MV-4-11 (cell line): ENCODE data around the gene OPN1LW.
"Not testable (repeated sequence)": the region's sequence is repeated elsewhere in the genome, so short reads cannot be mapped to it uniquely, and the experiment has no call there.

ENCODE experiments used
- DNase-seq: peaks from one replicate; lab custom pipeline; 2025; lab: John Stamatoyannopoulos, UW

Gene OPN1LW

DNA sequence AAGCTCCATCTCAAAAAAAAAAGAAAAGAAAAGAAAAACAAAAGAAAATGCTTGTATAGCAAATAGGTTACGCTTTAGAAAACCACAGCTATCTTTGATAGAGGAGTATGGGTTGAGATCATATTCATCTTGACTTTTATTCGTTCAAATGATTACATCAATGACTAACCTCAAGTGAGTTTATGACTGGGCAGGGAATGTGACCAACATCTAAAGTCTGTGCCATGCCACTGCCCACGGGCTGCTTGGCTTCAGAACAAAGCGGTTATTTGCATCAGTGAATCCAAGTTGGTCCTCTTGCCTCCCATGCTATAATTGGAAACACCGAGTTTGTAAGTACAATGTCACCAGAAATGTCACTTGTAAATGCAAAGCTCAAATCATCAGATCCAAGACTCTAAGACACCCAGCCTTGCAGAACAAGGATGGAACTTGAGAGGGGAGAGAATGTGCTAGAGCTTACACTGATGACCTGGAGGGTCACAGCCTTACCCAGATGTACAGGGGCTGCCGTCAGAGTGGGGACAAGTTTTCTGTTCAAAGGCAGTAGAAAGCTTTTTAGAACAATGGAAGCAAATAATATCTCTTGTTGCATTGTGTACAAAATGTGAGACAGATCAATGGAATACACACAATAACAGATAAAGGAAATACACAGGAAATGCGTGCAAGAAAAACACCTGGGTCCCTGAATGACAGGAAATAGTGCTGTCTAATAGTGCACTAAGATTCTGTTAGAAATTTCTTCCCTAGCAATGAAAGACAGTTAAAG is 8.4 kb upstream of the OPN1LW start:
- no peak for DNase-seq

DNA sequence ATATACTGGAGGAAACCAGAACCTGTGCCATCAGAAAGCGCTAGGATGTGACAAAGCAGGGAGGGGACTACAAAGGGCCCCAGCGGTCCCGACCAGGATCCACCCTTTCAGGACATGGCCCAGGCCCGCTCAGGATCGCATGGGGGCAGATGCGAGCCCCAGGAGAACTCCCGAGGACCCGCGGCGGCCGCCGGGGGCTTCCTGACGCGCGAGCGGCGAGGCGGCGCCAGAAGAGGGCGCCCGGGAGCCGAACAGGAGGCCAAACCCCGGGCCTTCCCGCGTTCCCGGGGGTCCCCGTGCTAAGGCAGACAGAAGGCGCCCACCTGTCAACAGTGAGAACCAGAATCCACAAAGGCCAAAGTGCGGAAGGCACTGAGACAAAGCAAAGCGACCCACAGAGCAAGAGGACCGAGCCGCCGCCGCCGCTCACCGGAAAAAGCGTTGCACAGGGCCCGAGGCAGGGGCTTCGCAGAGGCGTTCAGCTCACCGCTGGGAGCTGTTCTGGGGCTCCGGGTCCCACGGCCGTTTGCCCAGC is 7.3 kb upstream of the OPN1LW start:
- DNase-seq: peak; percentile 19

DNA sequence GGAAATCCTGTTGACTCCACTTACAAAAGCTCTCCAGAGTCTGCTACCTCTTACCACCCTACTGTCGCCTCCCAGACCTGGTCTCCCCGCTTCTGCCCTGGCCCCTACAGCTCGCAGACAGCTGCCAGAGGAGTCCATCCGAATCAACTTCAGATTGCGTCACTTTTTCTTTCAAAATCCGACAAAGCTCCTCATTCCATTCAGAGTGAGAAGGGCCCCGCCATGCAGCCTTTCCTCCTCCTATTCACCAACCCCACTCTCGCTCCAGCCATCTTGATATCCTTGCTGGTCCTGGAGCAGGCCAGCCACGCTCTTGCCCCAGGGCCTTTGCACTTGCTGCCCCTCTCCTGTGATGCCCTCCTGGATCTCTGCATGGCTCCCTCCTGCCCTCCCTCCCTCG is 5.2 kb upstream of the OPN1LW start:
- peak; percentile 2 for DNase-seq

DNA sequence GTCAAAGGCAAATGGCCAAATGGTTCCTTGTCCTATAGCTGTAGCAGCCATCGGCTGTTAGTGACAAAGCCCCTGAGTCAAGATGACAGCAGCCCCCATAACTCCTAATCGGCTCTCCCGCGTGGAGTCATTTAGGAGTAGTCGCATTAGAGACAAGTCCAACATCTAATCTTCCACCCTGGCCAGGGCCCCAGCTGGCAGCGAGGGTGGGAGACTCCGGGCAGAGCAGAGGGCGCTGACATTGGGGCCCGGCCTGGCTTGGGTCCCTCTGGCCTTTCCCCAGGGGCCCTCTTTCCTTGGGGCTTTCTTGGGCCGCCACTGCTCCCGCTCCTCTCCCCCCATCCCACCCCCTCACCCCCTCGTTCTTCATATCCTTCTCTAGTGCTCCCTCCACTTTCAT is 3.8 kb upstream of the OPN1LW start:
- DNase-seq: no peak

GRCh38 chrX:154140742-154141141 is 3.3 kb upstream of the OPN1LW start:
- DNase-seq: no peak

DNA sequence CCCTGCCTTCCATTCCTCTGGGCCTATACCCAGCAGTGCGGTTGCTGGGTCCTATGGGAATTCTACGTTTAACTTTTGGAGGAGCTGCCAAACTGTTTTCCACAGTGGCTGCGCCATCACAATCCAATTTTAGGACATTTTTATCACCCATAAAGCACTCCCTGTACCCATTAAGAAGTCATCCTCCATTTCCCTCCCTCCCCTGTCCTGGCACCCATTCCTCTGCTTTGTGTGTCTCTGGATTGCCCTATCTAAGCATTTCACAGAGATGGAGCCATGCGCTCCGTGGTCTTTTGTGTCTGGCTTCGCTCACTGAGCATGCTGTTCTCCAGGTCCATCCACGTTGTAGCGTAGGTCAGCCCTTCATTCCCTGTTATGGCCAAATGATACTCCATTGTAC is 1.7 kb upstream of the OPN1LW start:
- no peak for DNase-seq

DNA sequence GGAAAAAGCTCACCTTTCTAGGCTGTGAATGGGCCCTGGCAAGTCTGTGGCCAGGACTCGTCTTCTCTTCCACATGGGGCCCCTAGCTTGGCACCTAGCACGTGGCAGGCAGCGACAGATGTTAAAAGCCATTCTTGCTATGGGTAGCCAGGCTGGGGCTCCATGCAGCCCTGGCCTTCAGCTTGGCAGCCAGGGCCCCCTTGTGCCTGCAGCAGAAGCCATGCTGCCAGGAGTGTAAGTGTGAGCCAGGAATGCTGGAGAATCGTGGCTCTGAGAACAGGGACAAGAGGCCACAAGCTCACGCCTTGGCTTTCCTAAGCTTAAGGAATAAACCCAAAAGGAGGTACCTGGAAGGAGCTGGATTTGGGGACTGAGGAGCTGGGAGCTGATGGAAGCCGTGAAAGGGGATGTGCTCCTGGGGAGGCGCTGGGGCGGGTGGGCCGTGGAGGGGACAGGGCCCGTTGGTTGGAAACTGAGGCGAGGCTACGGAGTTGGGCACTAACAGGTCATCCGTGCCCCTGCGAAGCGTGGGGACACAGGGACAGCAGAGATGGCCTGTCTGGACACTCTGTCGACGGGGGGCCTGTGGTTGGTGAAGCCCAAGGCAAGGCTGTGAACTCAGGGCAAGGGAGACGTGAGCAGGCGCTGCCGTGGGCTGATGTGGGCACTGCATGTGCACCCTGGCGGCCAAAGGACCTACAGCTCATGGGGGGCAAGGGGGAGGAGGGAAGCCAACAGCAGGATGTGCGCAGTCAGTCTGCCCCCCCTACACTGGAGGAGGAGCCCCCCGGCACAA is 895 bp upstream of the OPN1LW start:
- no peak for DNase-seq

GRCh38 chrX:154151030-154151429 is 7.0 kb downstream of the OPN1LW start:
- DNase-seq: not testable (repeated sequence)

- DNase-seq: not testable (repeated sequence)
Observed at GRCh38 chrX:154156221-154156620, 12.2 kb downstream of the OPN1LW start.

GRCh38 chrX:154157207-154157606 is 13.2 kb downstream of the OPN1LW start:
- DNase-seq: not testable (repeated sequence)

- not testable (repeated sequence) for DNase-seq
Observed at GRCh38 chrX:154159345-154159744, 15.3 kb downstream of the OPN1LW start.

DNA sequence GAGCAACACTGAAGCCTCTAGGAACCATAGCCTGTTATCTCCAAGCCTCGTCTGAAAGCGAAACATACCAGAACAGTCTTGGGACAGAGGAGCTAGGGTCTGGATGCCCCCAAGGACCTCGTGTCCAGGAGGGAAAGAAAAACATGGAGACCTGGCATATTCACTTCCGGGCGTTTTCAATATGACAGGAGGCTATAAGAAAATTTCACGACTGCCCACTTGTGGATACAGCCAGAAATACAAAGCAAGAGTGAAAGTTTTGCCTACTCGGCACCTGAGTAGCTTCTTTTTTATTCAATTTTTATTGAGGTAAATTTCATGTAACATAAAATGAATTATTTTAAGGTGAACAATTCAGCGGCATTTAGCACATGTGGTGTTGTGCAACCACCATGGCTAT is 20.9 kb downstream of the OPN1LW start:
- not testable (repeated sequence) for DNase-seq

GRCh38 chrX:154168384-154168783 is 24.3 kb downstream of the OPN1LW start:
- not testable (repeated sequence) for DNase-seq

DNA sequence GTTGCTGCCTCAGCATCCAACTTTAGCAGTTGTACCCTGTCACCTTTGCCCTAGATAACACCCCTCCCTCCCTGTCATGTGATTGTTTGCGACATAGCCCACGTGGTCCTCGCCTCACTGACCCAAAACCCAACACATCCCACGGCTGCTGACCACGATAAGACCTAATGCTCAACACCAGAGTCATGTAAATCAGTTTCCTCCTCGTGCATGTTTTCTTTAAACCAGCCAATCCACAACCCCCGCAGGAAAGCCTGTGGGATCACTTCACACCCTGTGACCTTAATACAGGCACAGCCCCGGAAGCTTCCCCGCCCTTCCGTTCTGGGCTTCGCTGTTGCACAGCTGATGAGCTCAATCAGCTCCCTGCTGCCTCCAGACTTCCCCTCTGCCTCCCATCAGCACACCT is 28.5 kb downstream of the OPN1LW start:
- not testable (repeated sequence) for DNase-seq

GRCh38 chrX:154174356-154174755 is 30.3 kb downstream of the OPN1LW start:
- DNase-seq: not testable (repeated sequence)

- not testable (repeated sequence) for DNase-seq
Observed at GRCh38 chrX:154182296-154182695, 38.3 kb downstream of the OPN1LW start, which contains the start of gene OPN1MW. Gene OPN1MW, plus strand, starts transcription at chrX:154182596. Its CDS starts 82 bp downstream, at chrX:154182678.

GRCh38 chrX:154183794-154184193 is 39.8 kb downstream of the OPN1LW start:
- not testable (repeated sequence) for DNase-seq

GRCh38 chrX:154192846-154193245 is 48.8 kb downstream of the OPN1LW start:
- not testable (repeated sequence) for DNase-seq

- DNase-seq: not testable (repeated sequence)
Observed at GRCh38 chrX:154194316-154194715, 50.3 kb downstream of the OPN1LW start.

DNA sequence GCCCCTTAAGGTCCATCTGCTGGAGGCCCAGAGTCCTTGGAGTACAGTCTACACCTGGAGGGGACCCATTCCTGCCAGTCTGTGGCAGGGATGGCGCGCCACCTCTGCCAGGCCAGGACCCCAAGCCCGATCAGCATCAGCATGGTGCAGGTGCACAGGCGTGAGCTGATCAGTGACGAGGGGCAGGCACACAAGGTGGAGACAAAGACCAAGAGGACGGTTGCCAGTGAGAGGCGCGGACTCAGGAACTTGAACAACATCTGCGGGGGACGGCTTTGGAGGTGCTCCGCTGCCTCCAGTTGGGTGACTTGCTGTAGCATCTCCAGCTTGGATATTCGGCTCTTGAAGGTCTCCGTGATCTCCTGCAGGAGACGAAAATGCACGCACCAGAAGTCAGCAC is 52.4 kb downstream of the OPN1LW start:
- DNase-seq: not testable (repeated sequence)
